LNCaP clone FGC (cell line): ENCODE data around the gene KAT2A.

Experiments used
- DNase-seq: peaks from one replicate; pipeline ENCODE4 v3.0.0-alpha.2; 2011; ENCODE audit warnings: low read depth
- H3K4me3 ChIP-seq: 2 replicates; pipeline ENCODE4 v1.5.1; 2011; ENCODE audit warnings: mild to moderate bottlenecking, low read depth, low read length, control low read depth
- TF ChIP-seq, protein P1 (sequence below): IDR thresholded peaks from 2 replicates; pipeline ENCODE4 v1.5.1; 2012; ENCODE audit warnings: mild to moderate bottlenecking; ENCODE audit not compliant: control insufficient read depth, insufficient read depth; ENCODE audit errors: extremely low read depth

The KAT2A gene

DNA sequence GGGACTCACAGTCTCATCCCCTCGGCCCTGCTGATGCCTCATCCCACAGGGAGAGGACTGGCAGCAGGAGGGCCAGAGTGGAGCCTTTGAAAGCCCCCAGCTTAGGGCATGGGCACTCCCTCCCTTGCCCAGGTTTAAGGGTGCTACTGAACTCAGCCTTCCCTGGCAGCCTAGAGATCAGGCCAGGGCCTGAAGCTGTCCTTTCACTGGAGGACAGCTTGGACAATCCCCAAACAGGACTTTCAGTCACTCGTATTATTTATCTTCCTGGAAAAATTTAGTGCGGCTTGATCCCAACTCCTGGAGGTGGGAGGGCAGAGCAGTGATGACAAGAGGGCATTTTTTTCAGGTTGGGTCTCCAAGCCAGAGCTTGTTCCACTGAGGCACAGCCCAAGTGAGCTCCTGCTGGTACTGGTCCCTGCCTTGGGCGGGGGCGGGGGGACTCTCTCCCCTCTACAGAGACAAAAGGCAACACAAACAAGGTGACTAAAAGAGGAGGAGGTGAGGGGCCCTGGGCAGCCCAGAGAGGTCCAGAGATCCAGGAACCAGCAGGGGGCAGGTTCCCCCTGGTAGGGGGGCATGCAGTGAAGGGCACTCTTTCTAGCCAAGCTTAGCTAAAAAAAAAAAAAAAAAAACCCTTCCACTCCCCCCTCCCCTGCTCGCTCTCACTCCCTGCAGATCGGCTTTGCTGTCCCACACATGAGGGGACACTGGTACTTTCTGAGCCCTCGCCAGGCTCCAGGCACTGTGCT is 24.6 kb downstream of the KAT2A start:
- no peak for DNase-seq
- TF ChIP-seq, protein P1, sequence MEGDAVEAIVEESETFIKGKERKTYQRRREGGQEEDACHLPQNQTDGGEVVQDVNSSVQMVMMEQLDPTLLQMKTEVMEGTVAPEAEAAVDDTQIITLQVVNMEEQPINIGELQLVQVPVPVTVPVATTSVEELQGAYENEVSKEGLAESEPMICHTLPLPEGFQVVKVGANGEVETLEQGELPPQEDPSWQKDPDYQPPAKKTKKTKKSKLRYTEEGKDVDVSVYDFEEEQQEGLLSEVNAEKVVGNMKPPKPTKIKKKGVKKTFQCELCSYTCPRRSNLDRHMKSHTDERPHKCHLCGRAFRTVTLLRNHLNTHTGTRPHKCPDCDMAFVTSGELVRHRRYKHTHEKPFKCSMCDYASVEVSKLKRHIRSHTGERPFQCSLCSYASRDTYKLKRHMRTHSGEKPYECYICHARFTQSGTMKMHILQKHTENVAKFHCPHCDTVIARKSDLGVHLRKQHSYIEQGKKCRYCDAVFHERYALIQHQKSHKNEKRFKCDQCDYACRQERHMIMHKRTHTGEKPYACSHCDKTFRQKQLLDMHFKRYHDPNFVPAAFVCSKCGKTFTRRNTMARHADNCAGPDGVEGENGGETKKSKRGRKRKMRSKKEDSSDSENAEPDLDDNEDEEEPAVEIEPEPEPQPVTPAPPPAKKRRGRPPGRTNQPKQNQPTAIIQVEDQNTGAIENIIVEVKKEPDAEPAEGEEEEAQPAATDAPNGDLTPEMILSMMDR: no peak
- H3K4me3 ChIP-seq: no peak overlapping the region

DNA sequence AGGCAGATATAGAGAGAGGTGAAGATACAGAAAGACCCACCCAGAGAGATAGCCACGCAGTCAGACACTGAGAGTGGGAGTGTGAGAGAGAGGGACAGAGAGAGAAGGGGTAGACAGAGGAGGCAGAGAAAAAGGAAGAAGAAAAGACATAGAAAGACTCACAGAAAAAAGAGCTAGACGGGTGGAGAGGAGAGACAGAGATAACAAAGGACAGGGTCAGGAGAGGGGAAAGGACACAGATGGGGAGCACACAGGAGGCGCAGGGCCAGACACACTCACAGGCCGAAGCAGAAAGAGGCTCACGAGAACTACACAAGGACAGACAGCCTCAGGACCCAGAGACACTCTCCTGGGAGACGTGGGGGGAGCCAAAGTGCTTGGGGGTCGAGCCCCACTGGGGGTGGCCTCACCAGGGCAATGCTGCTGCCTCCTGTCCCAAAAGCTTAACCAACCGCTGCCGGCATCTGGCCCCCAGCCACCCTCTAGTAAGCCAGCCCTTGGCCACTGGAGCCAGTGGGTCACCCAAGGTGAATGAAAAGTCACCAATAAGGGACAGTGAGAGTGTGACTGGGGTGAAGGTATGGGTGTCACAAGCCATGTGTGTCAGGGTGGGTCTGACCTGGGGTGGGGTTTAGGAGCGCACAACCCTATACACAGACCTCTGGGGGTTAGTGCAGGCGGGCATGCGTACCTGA is 26.6 kb downstream of the KAT2A start:
- H3K4me3 ChIP-seq: no peak overlapping the region
- TF ChIP-seq, protein P1: no peak
- DNase-seq: no peak

DNA sequence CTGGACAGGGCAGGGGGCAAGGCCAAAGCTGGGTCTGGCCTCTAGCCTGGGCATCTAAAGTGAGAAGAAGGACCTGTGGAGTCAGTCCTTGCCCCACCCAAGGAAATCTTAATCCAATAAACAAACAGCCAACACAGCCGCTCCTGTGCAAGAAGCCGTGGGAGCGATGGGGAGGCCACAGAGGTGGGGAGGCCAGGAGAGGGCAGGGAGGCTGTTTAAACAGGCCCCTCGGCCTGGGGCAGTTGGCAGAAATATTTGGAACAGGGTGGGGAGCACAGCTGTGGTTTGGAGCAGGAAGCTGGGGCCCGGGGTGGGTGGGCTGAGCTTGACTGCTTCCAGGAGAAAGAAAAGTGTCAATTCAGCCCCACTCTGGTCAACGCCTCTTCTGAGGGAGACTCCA is 28.2 kb downstream of the KAT2A start:
- TF ChIP-seq, protein P1: no peak
- no peak for DNase-seq
- H3K4me3 ChIP-seq: no peak overlapping the region

DNA sequence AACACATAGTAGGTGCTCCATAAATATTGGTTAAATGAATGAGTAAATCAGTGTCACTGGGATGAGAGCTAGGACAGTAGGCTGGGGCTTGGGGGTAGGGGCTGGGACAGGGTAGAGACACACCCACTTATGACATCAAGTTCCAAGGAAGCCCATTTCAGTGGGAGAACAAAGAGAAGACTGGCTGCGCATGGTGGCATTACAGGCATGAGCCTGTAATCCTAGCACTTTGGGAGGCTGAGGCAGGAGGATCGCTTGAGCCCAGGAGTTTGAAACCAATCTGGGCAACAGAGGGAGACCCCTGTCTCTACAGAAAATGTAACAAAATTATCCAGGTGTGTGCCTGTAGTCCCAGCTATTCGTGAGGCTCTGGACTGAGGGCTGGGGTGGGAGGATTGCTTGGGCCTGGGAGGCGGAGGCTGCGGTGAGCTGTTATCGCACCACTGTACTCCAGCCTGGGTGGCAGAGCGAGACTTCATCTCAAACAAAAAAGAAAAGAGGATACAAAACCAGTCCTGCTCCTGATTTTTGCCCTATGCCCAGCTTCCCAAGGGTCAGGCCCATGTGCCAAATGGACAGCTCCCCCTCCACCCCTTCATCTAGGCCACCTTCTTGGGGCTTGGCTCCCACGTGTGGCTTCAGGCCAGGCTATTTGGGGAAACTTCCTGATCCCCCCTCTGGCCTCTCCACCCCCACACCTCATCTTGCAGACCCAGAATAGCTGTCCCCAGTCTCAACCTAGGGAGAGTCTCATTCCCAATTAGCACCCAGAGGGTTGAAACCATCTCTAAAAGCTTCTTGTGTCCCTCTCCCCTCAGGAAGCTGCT is 30.0 kb downstream of the KAT2A start:
- no peak for DNase-seq
- H3K4me3 ChIP-seq: no peak overlapping the region
- TF ChIP-seq, protein P1: no peak

DNA sequence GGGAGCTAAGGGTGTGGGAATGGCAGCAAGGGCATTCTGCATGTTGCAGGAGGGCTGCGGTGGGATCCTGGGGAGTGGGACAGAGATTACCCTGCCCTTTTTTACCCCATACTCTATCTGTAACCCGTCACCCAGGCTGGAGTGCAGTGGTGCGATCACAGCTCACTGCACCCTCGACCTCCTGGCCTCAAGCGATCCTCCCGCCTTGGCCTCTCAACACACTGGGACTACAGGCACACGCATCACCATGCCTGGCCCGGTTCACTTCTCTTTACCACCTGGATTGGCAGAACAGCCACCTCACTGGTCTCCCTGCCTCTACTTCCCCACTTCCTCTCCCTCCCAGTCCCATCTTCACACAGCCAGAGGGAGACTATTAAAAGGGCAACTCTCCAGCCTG is 32.4 kb downstream of the KAT2A start:
- TF ChIP-seq, protein P1: no peak
- no peak overlapping the region for H3K4me3 ChIP-seq

DNA sequence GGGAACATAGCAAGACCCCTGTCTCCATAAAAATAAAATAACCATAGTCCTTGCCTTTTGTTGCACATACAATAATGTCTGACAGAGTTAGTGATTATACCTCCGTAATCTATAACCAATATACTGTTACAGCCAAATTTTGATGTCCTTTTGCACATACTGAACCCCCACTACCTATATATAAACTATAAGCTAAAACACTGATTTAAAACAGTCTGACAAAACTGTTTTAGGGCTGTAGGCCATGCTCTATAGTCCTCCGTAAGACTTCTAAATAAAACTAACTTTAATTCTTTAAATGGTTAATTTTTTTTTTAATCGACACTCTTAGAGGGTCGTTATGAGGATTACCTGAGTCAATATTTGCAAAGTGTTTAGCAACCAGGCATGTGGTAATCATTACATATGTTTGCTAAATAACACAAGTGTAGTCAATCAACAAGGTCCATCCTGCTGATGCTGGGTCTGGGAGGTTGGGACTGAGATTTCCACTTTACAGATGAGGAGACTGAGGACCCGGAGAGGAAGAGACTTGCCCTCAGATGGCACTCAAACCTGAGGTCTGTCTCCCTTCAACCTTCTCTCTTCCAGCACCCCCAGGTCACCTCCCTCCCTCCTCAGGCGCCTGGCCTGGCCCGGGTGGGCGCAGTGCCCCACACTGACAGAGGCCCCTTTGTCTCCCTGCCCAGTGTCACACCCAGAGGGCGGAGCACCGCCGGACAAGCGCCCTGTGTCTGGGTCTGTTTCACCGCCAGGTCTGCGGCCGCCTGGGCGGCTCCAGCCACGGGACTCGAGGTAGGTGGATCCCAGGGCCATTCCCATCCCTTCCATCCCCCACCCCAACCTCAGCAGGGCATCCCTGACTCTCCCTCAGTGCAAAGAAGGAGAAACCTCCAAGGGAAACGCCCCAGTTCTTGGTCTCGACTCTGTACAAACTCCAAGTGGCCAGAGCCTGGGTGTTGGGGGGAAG is 33.1 kb downstream of the KAT2A start:
- no peak for DNase-seq
- no peak overlapping the region for H3K4me3 ChIP-seq
- TF ChIP-seq, protein P1: no peak

More for the DNA sequence above, 32.4 kb downstream of the KAT2A start:
- DNase-seq: no peak
